Transverse colon (tissue), 4 donors: ENCODE measurements around the gene SEC61B. TPM values are rescaled to one million over a fixed set of nuclear protein-coding genes. Genes with fewer than 3 reads are reported as not detected.

ENCODE experiments used
- DNase-seq: peaks from one replicate; pipeline ENCODE4 v3.0.0-alpha.2; 2019
- H3K27ac ChIP-seq, 4 donors: fragments of 200-600 bp; sonication (generic); 2 replicates each; pipeline ENCODE4 v1.5.1; 2016 to 2018; ENCODE audit warnings: inconsistent platforms in 4 of 4
- H3K27me3 ChIP-seq: fragments of 200-600 bp; sonication (generic); 2 replicates; pipeline ENCODE4 v1.5.1; 2017; ENCODE audit warnings: inconsistent platforms
- H3K36me3 ChIP-seq, 4 donors: fragments of 200-600 bp; sonication (generic); 2 replicates each; pipeline ENCODE4 v1.5.1; 2017 to 2019; ENCODE audit warnings: inconsistent platforms in 4 of 4
- H3K4me1 ChIP-seq, 4 donors: fragments of 200-600 bp; sonication (generic); 2 replicates each; pipeline ENCODE4 v1.5.1; 2017 to 2020; ENCODE audit warnings: inconsistent platforms in 4 of 4
- H3K4me3 ChIP-seq, 4 donors: fragments of 200-600 bp; sonication (generic); 1 replicate in 1 of 4; 2 replicates in 3 of 4; pipeline versions ENCODE4 v1.5.1 to v1.6.1; 2017 to 2019; ENCODE audit warnings: inconsistent platforms in 4 of 4
- H3K9me3 ChIP-seq, 2 donors: fragments of 200-600 bp; sonication (generic); 2 replicates each; pipeline ENCODE4 v1.5.1; 2017 to 2019; ENCODE audit warnings: inconsistent platforms in 2 of 2
- EP300 ChIP-seq: sonication (generic); formaldehyde crosslinking; IDR thresholded peaks from one replicate; pipeline ENCODE4 v1.6.1; 2017; ENCODE audit warnings: antibody characterized with exemption, low read depth
- POLR2A ChIP-seq: fragments of 450-650 bp; IDR thresholded peaks from one replicate; pipeline ENCODE4 v1.6.1; 2016; ENCODE audit warnings: antibody characterized with exemption, mild to moderate bottlenecking, moderate library complexity
- POLR2AphosphoS5 ChIP-seq, 3 donors: sonication (generic); formaldehyde crosslinking; IDR thresholded peaks; one replicate each; pipeline ENCODE4 v1.6.1; 2016; ENCODE audit warnings: antibody characterized with exemption in 3 of 3
- WGBS, 2 donors: methylation state at CpG; one replicate each; pipeline ENCODE4 v1.1.5; 2018; ENCODE audit warnings: low coverage in 1 of 2; 5-methylcytosine and 5-hydroxymethylcytosine counted together
- in situ Hi-C, 4 donors: fragments of 200-750 bp; cut with MboI; loops; one replicate each; pipeline versions ENCODE4 v1.15.0 to v1.15.1; 2017; ENCODE audit warnings: low sequenced_read_pairs in 3 of 4, low pct_ligation_motif_present in 1 of 4, low pct_unique_long_range_greater_than_20kb in 1 of 4
- intact Hi-C: fragments of 100-400 bp; cut with DNase I; formaldehyde crosslinking; loops from one replicate; pipeline ENCODE4 v1.15.1; 2023; ENCODE audit warnings: low total_unique reads
- total RNA-seq, 4 donors: library from RNA; depleted of rRNA; stranded (reverse); fragments of >200 nt; gene quantifications; one replicate each; pipeline ENCODE4 v1.1.0, GENCODE V29; 2016
- TF ChIP-seq, protein P1 (sequence below), 5 experiments: fragments of 200-600 bp in 3 of 5; fragments of 450-650 bp in 2 of 5; sonication (generic) in 3 of 5; IDR thresholded peaks; 1 replicate in 2 of 5; 2 replicates in 3 of 5; pipeline ENCODE4 v1.5.1; 2016 to 2017; ENCODE audit warnings: antibody characterized with exemption in 5 of 5, inconsistent platforms in 3 of 5, mild to moderate bottlenecking in 2 of 5, moderate library complexity in 1 of 5

SEC61B gene
- total RNA-seq, result 10 to 100 TPM; 10.1 to 72.5 (median 42.0) TPM

DNA sequence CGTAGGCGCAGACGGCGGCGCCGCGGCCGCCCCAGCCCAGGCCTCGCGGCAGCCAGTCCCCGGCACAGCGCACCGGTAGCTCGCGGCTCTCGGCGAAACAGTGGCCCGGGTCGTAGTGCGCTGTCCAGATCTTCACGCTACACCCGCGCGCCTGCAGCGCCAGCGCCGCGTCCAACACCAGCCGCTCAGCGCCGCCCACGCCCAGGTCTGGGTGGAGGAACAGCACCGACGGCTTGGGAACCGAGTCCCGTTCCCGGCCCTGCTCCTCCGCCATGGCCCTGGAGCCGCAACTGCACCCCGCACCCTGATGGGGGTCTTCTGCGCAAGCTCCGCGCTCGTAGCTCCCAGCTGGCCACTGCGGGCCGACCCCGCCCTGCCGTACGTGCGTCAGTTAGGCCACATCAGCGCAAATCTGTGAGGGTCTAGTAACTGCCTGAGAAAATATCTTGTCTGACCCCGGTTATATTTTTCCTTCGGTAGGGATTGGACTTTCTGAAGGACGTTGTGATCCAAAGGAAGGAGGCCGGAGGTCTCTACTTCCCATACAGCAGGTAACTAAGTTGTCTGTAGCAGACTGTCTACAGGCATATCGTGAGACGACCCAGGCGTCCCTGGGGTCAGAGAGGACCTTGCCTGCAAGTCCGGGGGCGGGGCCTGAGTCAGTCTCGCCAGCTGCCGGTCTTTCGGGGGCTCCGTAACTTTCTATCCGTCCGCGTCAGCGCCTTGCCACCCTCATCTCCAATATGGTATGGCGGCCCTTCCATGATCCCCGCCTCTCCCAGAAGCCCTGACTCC, at the start of gene SEC61B, which contains the start of gene ALG2:
TSS of gene SEC61B (plus strand) at position 662 of the 795 bp plus-strand sequence. CDS start at position 744, 82 bp downstream.
TSS of gene ALG2 (minus strand) at position 322 of the 795 bp plus-strand sequence. CDS start at position 274, 48 bp downstream.
- H3K27ac ChIP-seq, result peak within 1 kb of the TSS; percentile 89 to 96 (median 94)
- peak within 1 kb of the TSS; percentile 76 to 97 (median 87) for H3K4me3 ChIP-seq
- 1% methylated on average over 38 of the region's 70 CpGs; no CpG with 5 or more reads in 1 of the 2 donors for WGBS, 2 donors
- TF ChIP-seq, protein P1, sequence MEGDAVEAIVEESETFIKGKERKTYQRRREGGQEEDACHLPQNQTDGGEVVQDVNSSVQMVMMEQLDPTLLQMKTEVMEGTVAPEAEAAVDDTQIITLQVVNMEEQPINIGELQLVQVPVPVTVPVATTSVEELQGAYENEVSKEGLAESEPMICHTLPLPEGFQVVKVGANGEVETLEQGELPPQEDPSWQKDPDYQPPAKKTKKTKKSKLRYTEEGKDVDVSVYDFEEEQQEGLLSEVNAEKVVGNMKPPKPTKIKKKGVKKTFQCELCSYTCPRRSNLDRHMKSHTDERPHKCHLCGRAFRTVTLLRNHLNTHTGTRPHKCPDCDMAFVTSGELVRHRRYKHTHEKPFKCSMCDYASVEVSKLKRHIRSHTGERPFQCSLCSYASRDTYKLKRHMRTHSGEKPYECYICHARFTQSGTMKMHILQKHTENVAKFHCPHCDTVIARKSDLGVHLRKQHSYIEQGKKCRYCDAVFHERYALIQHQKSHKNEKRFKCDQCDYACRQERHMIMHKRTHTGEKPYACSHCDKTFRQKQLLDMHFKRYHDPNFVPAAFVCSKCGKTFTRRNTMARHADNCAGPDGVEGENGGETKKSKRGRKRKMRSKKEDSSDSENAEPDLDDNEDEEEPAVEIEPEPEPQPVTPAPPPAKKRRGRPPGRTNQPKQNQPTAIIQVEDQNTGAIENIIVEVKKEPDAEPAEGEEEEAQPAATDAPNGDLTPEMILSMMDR (IDR thresholded peaks at IDR 0.05), result peak in 2 of 5 experiments; percentile 12 to 36
- TF ChIP-seq POLR2AphosphoS5 (IDR thresholded peaks at IDR 0.05) (peak; percentile 95 to 98 (median 96)), POLR2A (peak; percentile 89), EP300 (no peak)
- intact Hi-C loops, result loop anchor here (1.0 kb wide), 1 partner anchor 36 kb away; no protein-coding TSS in a partner anchor
- H3K36me3 ChIP-seq, result no peaks in the 10 kb centered on the region
- no peaks in the 10 kb centered on the region for H3K27me3 ChIP-seq
- peak; percentile 96 for DNase-seq
- H3K4me1 ChIP-seq, result peaks cover 16 to 47% (median 34%) of the 10 kb centered on the region in 4 donors
- in situ Hi-C loops, result no loop called here
- no peaks in the 10 kb centered on the region for H3K9me3 ChIP-seq

DNA sequence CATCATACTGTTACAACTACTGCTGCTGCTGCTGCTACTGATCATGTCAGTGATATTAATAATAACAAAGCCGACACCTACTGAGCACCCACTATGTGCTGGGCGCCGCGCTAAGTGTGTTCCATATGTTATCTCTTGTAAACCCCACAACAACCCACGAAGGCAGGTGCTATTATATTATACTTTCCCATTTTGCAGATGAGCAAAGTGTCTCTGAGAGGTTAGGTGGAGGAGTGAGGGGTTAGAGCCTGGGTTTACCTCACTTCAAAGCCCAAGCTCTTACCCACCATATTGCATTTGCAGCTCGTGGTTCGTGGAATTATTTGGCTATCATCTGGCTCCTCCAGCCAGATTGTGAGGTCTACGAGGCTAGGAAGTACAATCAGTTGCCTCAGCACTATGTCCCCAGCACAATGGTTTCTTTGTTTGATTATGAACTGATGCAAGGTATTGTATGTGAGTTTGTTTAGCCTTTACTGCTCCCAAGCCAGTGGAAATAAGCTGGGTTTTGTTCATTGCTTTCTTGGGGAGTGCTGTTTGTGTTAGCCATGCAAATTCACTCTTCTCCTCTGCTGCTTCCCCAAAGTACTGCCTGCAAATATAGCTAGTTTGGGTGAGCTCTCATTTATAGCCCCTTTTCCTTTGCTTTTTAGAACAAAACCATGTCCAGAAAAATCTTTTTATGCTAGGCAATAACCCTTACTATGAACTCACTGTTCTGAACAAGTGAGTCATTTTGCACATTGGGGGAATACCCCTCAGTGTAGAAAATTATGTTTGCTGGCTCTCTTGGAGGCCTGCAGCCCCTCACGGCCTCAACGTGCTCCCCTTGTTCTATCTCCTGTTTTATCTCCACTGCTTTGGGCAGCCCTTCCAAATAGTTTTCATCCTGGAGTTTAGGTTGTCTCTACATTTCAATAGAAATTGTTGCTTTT, 48.2 kb upstream of the SEC61B start:
- TF ChIP-seq POLR2AphosphoS5 (IDR thresholded peaks at IDR 0.05) (no peak), EP300 (no peak), POLR2A (no peak)
- TF ChIP-seq, protein P1 (IDR thresholded peaks at IDR 0.05), result no peak
- Histone ChIP-seq H3K4me1 (peaks cover 0 to 6% (median 3%) of the 10 kb centered on the region in 4 donors), H3K27me3 (no peaks in the 10 kb centered on the region), H3K36me3 (no peaks in the 10 kb centered on the region), H3K9me3 (no peaks in the 10 kb centered on the region), H3K4me3 (no peak overlapping the region), H3K27ac (no peak overlapping the region)
- in situ Hi-C loops (no loop called here), intact Hi-C loops (no loop called here)
- 15 to 63% methylated on average over 5 to 10 of the region's 10 CpGs for WGBS, 2 donors
- DNase-seq, result no peak

DNA sequence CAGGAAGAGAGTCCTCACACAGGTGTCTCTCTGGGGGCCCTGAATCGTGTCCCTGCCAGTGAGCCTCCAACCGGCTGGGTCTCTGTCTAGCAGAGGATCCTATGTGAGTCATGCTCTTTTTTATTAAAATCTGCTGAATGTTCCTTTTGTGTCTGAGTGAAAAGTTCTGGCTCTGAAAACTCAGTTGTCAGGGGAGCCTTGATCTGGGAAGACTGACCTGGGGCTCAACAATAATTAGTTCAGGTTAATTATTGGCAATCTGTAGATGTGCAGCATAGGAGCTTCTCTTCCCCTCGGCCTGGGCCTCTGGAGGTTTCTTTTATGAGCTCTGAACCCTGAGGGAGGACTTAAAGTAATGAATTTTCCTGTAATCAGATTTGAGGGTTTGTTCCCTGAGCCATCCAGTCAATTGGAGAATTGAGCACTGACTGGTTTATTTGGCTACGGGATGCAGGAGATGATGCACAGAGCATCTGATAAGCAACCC, 45.5 kb upstream of the SEC61B start:
- 42 to 43% methylated on average over 3 to 4 of the region's 4 CpGs for WGBS, 2 donors
- H3K9me3 ChIP-seq, result no peaks in the 10 kb centered on the region
- no peak for DNase-seq
- H3K27me3 ChIP-seq, result no peaks in the 10 kb centered on the region
- TF ChIP-seq EP300 (no peak), POLR2A (no peak), POLR2AphosphoS5 (IDR thresholded peaks at IDR 0.05) (no peak)
- TF ChIP-seq, protein P1 (IDR thresholded peaks at IDR 0.05), result no peak
- no peak overlapping the region for H3K27ac ChIP-seq
- no peak overlapping the region for H3K4me3 ChIP-seq
- intact Hi-C loops (no loop called here), in situ Hi-C loops (loop anchor here in 1 of 4 donors (25.0 kb wide), 1 partner anchor 836 kb away; no protein-coding TSS in a partner anchor)
- H3K36me3 ChIP-seq, result no peaks in the 10 kb centered on the region
- H3K4me1 ChIP-seq, result peaks cover 0 to 6% (median 3%) of the 10 kb centered on the region in 4 donors
